B cell (primary cell): ENCODE data around the gene STH. TPM values are rescaled to one million over a fixed set of nuclear protein-coding genes. Genes with fewer than 3 reads are reported as not detected.

Source experiments
- ATAC-seq: fragments of 200-7000 bp; cut with Tn5 transposase; one replicate; pipeline ENCODE4 v1.10.0; 2021; ENCODE audit warnings: low read depth, mild to moderate bottlenecking, moderate number of reproducible peaks, moderate library complexity
- CTCF ChIA-PET: fragments of 350-600 bp; sonication (Branson Sonifier 250); formaldehyde crosslinking; loops from one replicate; lab custom pipeline; 2021; ENCODE audit warnings: antibody characterized with exemption, inconsistent platforms; lab: Charles Lee
- POLR2A ChIA-PET: fragments of 350-600 bp; sonication (Branson Sonifier 250); formaldehyde crosslinking; loops from one replicate; lab custom pipeline; 2021; ENCODE audit warnings: antibody characterized with exemption; lab: Charles Lee
- DNase-seq: peaks from one replicate; pipeline ENCODE4 v3.0.0; 2013
- H2AFZ ChIP-seq: 2 replicates; pipeline ENCODE4 v1.6.1; 2012; ENCODE audit warnings: mild to moderate bottlenecking, low read depth, low read length; ENCODE audit not compliant: insufficient read depth, poor library complexity, severe bottlenecking
- H3K27ac ChIP-seq, 2 donors: 1 replicate in 1 of 2; 2 replicates in 1 of 2; pipeline ENCODE4 v1.5.1; 2012 to 2013; ENCODE audit warnings: low read length in 2 of 2, mild to moderate bottlenecking in 2 of 2, moderate library complexity in 1 of 2
- H3K27me3 ChIP-seq, 4 experiments: fragments of 200-600 bp in 1 of 4; sonication (generic) in 1 of 4; replicated peaks in 1 of 4; 1 replicate in 2 of 4; 2 replicates in 2 of 4; pipeline versions ENCODE4 v1.6.1 to v1.7.0; 2013 to 2016; ENCODE audit warnings: low read length in 3 of 4, mild to moderate bottlenecking in 2 of 4, mixed read lengths in 1 of 4, moderate library complexity in 1 of 4; ENCODE audit not compliant: insufficient read depth in 4 of 4, control insufficient read depth in 3 of 4; ENCODE audit errors: control extremely low read depth in 1 of 4
- H3K36me3 ChIP-seq, 2 experiments: replicated peaks in 1 of 2; 1 replicate in 1 of 2; 2 replicates in 1 of 2; pipeline versions ENCODE4 v1.6.1 to v1.7.1; 2013; ENCODE audit warnings: low read length in 1 of 2; ENCODE audit not compliant: insufficient read depth in 2 of 2, control insufficient read depth in 1 of 2; ENCODE audit errors: control extremely low read depth in 1 of 2, extremely low read depth in 1 of 2
- H3K4me1 ChIP-seq, 2 donors: fragments of 200-600 bp in 1 of 2; sonication (generic) in 1 of 2; 1 replicate in 1 of 2; 2 replicates in 1 of 2; pipeline versions ENCODE4 v1.5.1 to v1.6.1; 2013 to 2017; ENCODE audit warnings: low read length in 2 of 2; ENCODE audit not compliant: control insufficient read depth in 2 of 2, insufficient read depth in 2 of 2
- H3K4me2 ChIP-seq: replicated peaks from 2 replicates; pipeline ENCODE3; 2012; ENCODE audit warnings: mild to moderate bottlenecking, low read depth, low read length; ENCODE audit not compliant: poor library complexity, severe bottlenecking
- H3K4me3 ChIP-seq, 5 experiments: fragments of 200-600 bp in 1 of 5; sonication (generic) in 1 of 5; 1 replicate in 3 of 5; 2 replicates in 2 of 5; pipeline versions ENCODE4 v1.5.1 to v1.7.0; 2011 to 2016; ENCODE audit warnings: low read length in 4 of 5, mild to moderate bottlenecking in 4 of 5, low read depth in 2 of 5, control low read depth in 1 of 5, moderate library complexity in 1 of 5; ENCODE audit not compliant: insufficient read depth in 1 of 5; ENCODE audit errors: control extremely low read depth in 1 of 5, extremely low read depth in 1 of 5
- H3K79me2 ChIP-seq: fragments of 200-600 bp; sonication (generic); one replicate; pipeline ENCODE4 v1.6.0; 2016; ENCODE audit warnings: low read length; ENCODE audit not compliant: control insufficient read depth, insufficient read depth
- H3K9ac ChIP-seq: fragments of 200-600 bp; sonication (generic); 2 replicates; pipeline ENCODE4 v1.6.1; 2017; ENCODE audit warnings: mild to moderate bottlenecking, low read length, moderate library complexity
- H3K9me3 ChIP-seq, 3 donors: one replicate each; pipeline versions ENCODE4 v1.6.1 to v1.7.1; 2013; ENCODE audit warnings: low read length in 2 of 3; ENCODE audit not compliant: control insufficient read depth in 2 of 3, insufficient read depth in 1 of 3; ENCODE audit errors: control extremely low read depth in 1 of 3
- H4K20me1 ChIP-seq: 2 replicates; pipeline ENCODE4 v1.6.0; 2012; ENCODE audit warnings: mild to moderate bottlenecking, low read length; ENCODE audit not compliant: insufficient read depth, control insufficient read depth, poor library complexity, severe bottlenecking
- H3K27ac Mint-ChIP-seq: one replicate; pipeline ENCODE4 v1.8.0; 2021; ENCODE audit warnings: mixed read lengths
- H3K27me3 Mint-ChIP-seq: one replicate; pipeline ENCODE4 v1.8.0; 2021; ENCODE audit warnings: mixed read lengths
- H3K4me1 Mint-ChIP-seq: one replicate; pipeline ENCODE4 v1.8.0; 2021; ENCODE audit warnings: mixed read lengths
- H3K4me3 Mint-ChIP-seq: one replicate; pipeline ENCODE4 v1.8.0; 2021; ENCODE audit warnings: mixed read lengths
- H3K9me3 Mint-ChIP-seq: one replicate; pipeline ENCODE4 v1.8.0; 2022; ENCODE audit warnings: mixed read lengths; ENCODE audit not compliant: insufficient read depth
- CTCF ChIP-seq: fragments of 200-600 bp; IDR thresholded peaks from one replicate; pipeline ENCODE4 v1.8.0; 2022; ENCODE audit warnings: antibody characterized with exemption, mild to moderate bottlenecking
- EZH2 ChIP-seq: IDR thresholded peaks from 2 replicates; pipeline ENCODE4 v1.6.1; 2012; ENCODE audit warnings: borderline replicate concordance, low read depth, mild to moderate bottlenecking, moderate library complexity, low read length; ENCODE audit not compliant: insufficient read depth, poor library complexity, severe bottlenecking
- whole genome bisulfite sequencing: methylation state at CpG from one replicate; pipeline ENCODE4 v1.1.5; 2013; ENCODE audit warnings: missing lambda C conversion rate; ENCODE audit not compliant: insufficient coverage; 5-methylcytosine and 5-hydroxymethylcytosine counted together
- intact Hi-C: fragments of 100-400 bp; cut with micrococcal nuclease; formaldehyde crosslinking; loops from one replicate; pipeline ENCODE4 v1.10.0; 2022
- polyA plus RNA-seq: library from polyadenylated mRNA; depleted of rRNA; stranded (reverse); fragments of >200 nt; gene quantifications from 2 replicates; pipeline ENCODE4 v1.2.3, GENCODE V29; 2012
- total RNA-seq, 2 donors: library from RNA; stranded (reverse); fragments of 120-200 nt in 1 of 2; gene quantifications; 1 replicate in 1 of 2; 2 replicates in 1 of 2; pipeline versions ENCODE4 v1.2.3 to v1.2.4, GENCODE V29; 2013 to 2022

The STH gene
- total and polyA plus RNA-seq, 2 donors (not counting 1 experiment from before 2014, with no cell fraction given) = not detected

- H3K27ac ChIP-seq = no peak overlapping the region
- Mint-ChIP-seq H3K4me3 (no peak overlapping the region), H3K27ac (no peak overlapping the region), H3K27me3 (peaks cover 35% of the 10 kb centered on the region), H3K4me1 (no peaks in the 10 kb centered on the region), H3K9me3 (no peaks in the 10 kb centered on the region)
- TF ChIP-seq EZH2 = no peak
- TF ChIP-seq CTCF = no peak
- no peaks in the 10 kb centered on the region for H3K4me1 ChIP-seq
- no peak overlapping the region for H3K4me2 ChIP-seq
- ChIA-PET POLR2A (no interaction called here), CTCF (interaction anchor here (1.0 kb wide), 2 partner anchors 38 to 226 kb away, joined by 3 to 4 read pairs; partner anchors contain the start of gene KANSL1)
- no peak overlapping the region for H2AFZ ChIP-seq
- H3K4me3 ChIP-seq = no peak overlapping the region
- WGBS = 90% methylated on average over 5 of the region's 5 CpGs
- DNase-seq (no peak), ATAC-seq (no peak)
- no peaks in the 10 kb centered on the region for H4K20me1 ChIP-seq
- intact Hi-C loops = no loop called here
- no peaks in the 10 kb centered on the region for H3K36me3 ChIP-seq
- peaks cover 0 to 10% (median 2%) of the 10 kb centered on the region in 4 experiments for H3K27me3 ChIP-seq
- H3K9me3 ChIP-seq = peaks cover 0 to 8% (median under 1%) of the 10 kb centered on the region in 3 donors
- no peaks in the 10 kb centered on the region for H3K79me2 ChIP-seq
- no peak overlapping the region for H3K9ac ChIP-seq
These were observed 31.7 kb upstream of the STH start for GRCh38 chr17:45967378-45967777.

GRCh38 chr17:45968732-45969131 is 30.3 kb upstream of the STH start:
- Mint-ChIP-seq H3K27me3 (peaks cover 36% of the 10 kb centered on the region), H3K9me3 (no peaks in the 10 kb centered on the region), H3K4me1 (peaks cover 3% of the 10 kb centered on the region), H3K4me3 (no peak overlapping the region), H3K27ac (no peak overlapping the region)
- DNase-seq (no peak), ATAC-seq (no peak)
- WGBS = 100% methylated on average over 1 of the region's 2 CpGs
- H3K79me2 ChIP-seq = no peaks in the 10 kb centered on the region
- H2AFZ ChIP-seq = no peak overlapping the region
- no peak overlapping the region for H3K27ac ChIP-seq
- peaks cover 0 to 3% of the 10 kb centered on the region in 2 donors for H3K4me1 ChIP-seq
- H3K36me3 ChIP-seq = no peaks in the 10 kb centered on the region
- CTCF ChIA-PET = interaction anchor here (1.0 kb wide), 1 partner anchor 36 kb away, joined by 3 read pairs; no protein-coding TSS in a partner anchor
- POLR2A ChIA-PET = no interaction called here
- TF ChIP-seq CTCF = no peak
- TF ChIP-seq EZH2 = no peak
- H3K9ac ChIP-seq = no peak overlapping the region
- H3K9me3 ChIP-seq = peaks cover 0 to 8% (median 3%) of the 10 kb centered on the region in 3 donors
- no peak overlapping the region for H3K4me3 ChIP-seq
- no peak overlapping the region for H3K4me2 ChIP-seq
- intact Hi-C loops = no loop called here
- H3K27me3 ChIP-seq = peaks cover 0 to 10% (median 2%) of the 10 kb centered on the region in 4 experiments
- no peaks in the 10 kb centered on the region for H4K20me1 ChIP-seq
